Activated naive CD4-positive, alpha-beta T cell treated with anti-CD3 and anti-CD28 coated beads, Interleukin-2, amount 50 U/mL, for 24 hours (primary cell): ENCODE data around the gene EXOC4.
"Not testable (repeated sequence)": the region's sequence is repeated elsewhere in the genome, so short reads cannot be mapped to it uniquely, and the experiment has no call there.

Experiments used
- H3K27ac Mint-ChIP-seq: one replicate; pipeline ENCODE4 v1.8.0; 2021; ENCODE audit warnings: mild to moderate bottlenecking, mixed read lengths
- H3K27me3 Mint-ChIP-seq: one replicate; pipeline ENCODE4 v1.8.0; 2021; ENCODE audit warnings: mixed read lengths
- H3K36me3 Mint-ChIP-seq: one replicate; pipeline ENCODE4 v1.8.0; 2021; ENCODE audit warnings: mixed read lengths
- H3K4me1 Mint-ChIP-seq: one replicate; pipeline ENCODE4 v1.8.0; 2021; ENCODE audit warnings: mixed read lengths
- H3K4me3 Mint-ChIP-seq: one replicate; pipeline ENCODE4 v1.8.0; 2021; ENCODE audit warnings: mild to moderate bottlenecking, mixed read lengths
- H3K9me3 Mint-ChIP-seq: one replicate; pipeline ENCODE4 v1.8.0; 2021; ENCODE audit warnings: mixed read lengths

EXOC4 gene

DNA sequence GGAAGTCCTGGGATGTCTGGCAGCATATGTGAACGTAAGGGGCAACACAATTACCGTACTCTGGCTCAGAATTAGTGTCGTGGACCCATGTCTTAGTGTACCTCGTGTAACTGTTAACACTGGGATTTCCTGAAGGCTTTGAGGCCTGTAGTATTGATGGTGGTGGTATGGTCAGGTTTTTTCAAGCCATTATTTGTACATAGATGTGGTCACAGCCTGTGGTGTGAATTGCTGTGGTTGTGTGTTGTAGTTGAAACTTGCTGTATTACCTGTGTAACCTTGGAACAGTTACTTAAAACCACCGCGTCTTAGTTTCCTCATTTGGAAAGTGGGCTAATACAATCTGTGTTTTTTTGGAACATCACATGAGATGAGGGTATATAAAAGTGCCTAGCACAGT, 5.3 kb downstream of the EXOC4 start:
- Mint-ChIP-seq H3K4me1 (peaks cover 70% of the 10 kb centered on the region), H3K27ac (no peak overlapping the region), H3K9me3 (no peaks in the 10 kb centered on the region), H3K27me3 (no peaks in the 10 kb centered on the region), H3K36me3 (peaks cover 5% of the 10 kb centered on the region), H3K4me3 (no peak overlapping the region)

DNA sequence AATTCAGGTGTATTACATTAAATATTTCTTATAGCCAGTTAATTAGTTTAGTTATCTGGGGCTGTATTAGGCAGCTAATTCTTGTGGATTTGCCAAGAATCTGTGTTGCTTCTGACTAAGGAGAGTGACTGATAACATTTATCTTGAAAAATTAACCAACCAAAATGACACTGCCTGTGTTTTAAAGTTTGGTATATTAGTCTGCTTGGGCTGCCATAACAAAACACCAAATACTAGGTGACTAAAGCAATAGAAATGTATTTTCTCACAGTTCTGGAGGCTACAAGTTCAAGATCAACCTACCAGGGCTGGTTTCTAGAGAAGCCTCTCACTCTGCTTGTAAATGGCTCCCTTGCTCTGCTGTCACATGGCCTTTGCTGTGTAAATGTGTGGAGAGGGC, 12.9 kb downstream of the EXOC4 start:
- no peaks in the 10 kb centered on the region for H3K27me3 Mint-ChIP-seq
- no peak overlapping the region for H3K4me3 Mint-ChIP-seq
- H3K36me3 Mint-ChIP-seq, result peaks cover 22% of the 10 kb centered on the region
- H3K27ac Mint-ChIP-seq, result no peak overlapping the region
- no peaks in the 10 kb centered on the region for H3K9me3 Mint-ChIP-seq
- H3K4me1 Mint-ChIP-seq, result peaks cover 56% of the 10 kb centered on the region

- Mint-ChIP-seq H3K9me3 (no peaks in the 10 kb centered on the region), H3K27ac (no peak overlapping the region), H3K4me1 (peaks cover 36% of the 10 kb centered on the region), H3K36me3 (peaks cover 20% of the 10 kb centered on the region), H3K4me3 (peak overlapping the region; percentile 51), H3K27me3 (no peaks in the 10 kb centered on the region)
These were observed 15.5 kb downstream of the EXOC4 start for GRCh38 chr7:133268355-133268754.

GRCh38 chr7:133272336-133272735, 19.5 kb downstream of the EXOC4 start:
- H3K9me3 Mint-ChIP-seq, result no peaks in the 10 kb centered on the region
- peaks cover 19% of the 10 kb centered on the region for H3K4me1 Mint-ChIP-seq
- H3K27ac Mint-ChIP-seq, result no peak overlapping the region
- H3K4me3 Mint-ChIP-seq, result no peak overlapping the region
- H3K27me3 Mint-ChIP-seq, result no peaks in the 10 kb centered on the region
- H3K36me3 Mint-ChIP-seq, result peaks cover 31% of the 10 kb centered on the region

GRCh38 chr7:133273227-133273626, 20.3 kb downstream of the EXOC4 start:
- Mint-ChIP-seq H3K9me3 (no peaks in the 10 kb centered on the region), H3K36me3 (peaks cover 34% of the 10 kb centered on the region), H3K4me1 (peaks cover 11% of the 10 kb centered on the region), H3K27ac (no peak overlapping the region), H3K4me3 (no peak overlapping the region), H3K27me3 (no peaks in the 10 kb centered on the region)

- H3K4me1 Mint-ChIP-seq, result peaks cover under 1% of the 10 kb centered on the region
- peaks cover 39% of the 10 kb centered on the region for H3K36me3 Mint-ChIP-seq
- no peak overlapping the region for H3K4me3 Mint-ChIP-seq
- no peak overlapping the region for H3K27ac Mint-ChIP-seq
- H3K9me3 Mint-ChIP-seq, result no peaks in the 10 kb centered on the region
- no peaks in the 10 kb centered on the region for H3K27me3 Mint-ChIP-seq
These were observed 21.4 kb downstream of the EXOC4 start for GRCh38 chr7:133274265-133274664.

DNA sequence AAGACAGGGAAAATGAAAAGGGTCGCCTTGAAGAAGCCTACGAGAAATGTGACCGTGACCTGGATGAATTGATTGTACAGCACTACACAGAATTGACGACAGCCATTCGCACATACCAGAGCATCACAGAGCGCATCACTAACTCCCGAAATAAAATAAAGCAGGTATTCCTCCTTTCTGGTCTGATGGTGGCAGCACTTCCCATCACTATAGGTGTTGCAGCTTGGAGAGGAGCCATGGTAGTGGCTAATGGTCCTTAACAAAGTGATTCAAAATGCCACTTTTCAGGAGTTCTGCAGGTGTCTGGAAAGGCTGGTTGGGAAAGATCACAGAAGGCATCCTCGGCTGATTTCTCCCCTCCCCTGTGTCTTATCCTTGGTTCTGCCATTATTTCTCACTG, 22.1 kb downstream of the EXOC4 start:
- Mint-ChIP-seq H3K36me3 (peaks cover 43% of the 10 kb centered on the region), H3K27me3 (no peaks in the 10 kb centered on the region), H3K9me3 (no peaks in the 10 kb centered on the region), H3K4me1 (no peaks in the 10 kb centered on the region), H3K27ac (no peak overlapping the region), H3K4me3 (no peak overlapping the region)

- Mint-ChIP-seq H3K36me3 (peaks cover 39% of the 10 kb centered on the region), H3K4me1 (no peaks in the 10 kb centered on the region), H3K27me3 (no peaks in the 10 kb centered on the region), H3K9me3 (no peaks in the 10 kb centered on the region), H3K4me3 (no peak overlapping the region), H3K27ac (no peak overlapping the region)
These were observed 22.7 kb downstream of the EXOC4 start for GRCh38 chr7:133275446-133276095.

- H3K27ac Mint-ChIP-seq, H3K9me3 Mint-ChIP-seq, H3K4me1 Mint-ChIP-seq, H3K4me3 Mint-ChIP-seq, H3K27me3 Mint-ChIP-seq: not testable (repeated sequence)
- H3K36me3 Mint-ChIP-seq, result peaks cover 50% of the 10 kb centered on the region
These were observed 26.1 kb downstream of the EXOC4 start for GRCh38 chr7:133278975-133279374.

DNA sequence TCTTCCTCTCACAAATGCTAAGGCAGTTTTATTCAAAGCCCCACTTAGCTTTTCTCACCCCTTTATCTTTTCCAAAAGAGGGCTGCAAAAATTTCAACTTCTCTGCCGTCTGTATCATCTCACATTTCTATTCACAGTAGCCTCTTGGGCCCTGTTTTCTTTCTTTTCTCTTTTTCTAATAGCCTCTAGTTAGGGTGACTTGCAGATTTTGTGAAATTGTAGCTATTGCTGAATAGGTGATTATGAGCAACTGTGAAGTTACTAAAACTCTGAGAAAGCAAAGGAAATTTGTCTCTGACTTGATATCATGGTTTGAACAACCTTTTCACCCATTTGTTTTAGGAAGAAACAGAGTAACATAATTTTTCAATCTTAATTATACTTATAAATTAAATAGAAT, 29.2 kb downstream of the EXOC4 start:
- H3K4me3 Mint-ChIP-seq, result no peak overlapping the region
- peaks cover 48% of the 10 kb centered on the region for H3K36me3 Mint-ChIP-seq
- H3K27ac Mint-ChIP-seq, result peak overlapping the region; percentile 53
- H3K27me3 Mint-ChIP-seq, result no peaks in the 10 kb centered on the region
- H3K9me3 Mint-ChIP-seq, result no peaks in the 10 kb centered on the region
- peaks cover 14% of the 10 kb centered on the region for H3K4me1 Mint-ChIP-seq

DNA sequence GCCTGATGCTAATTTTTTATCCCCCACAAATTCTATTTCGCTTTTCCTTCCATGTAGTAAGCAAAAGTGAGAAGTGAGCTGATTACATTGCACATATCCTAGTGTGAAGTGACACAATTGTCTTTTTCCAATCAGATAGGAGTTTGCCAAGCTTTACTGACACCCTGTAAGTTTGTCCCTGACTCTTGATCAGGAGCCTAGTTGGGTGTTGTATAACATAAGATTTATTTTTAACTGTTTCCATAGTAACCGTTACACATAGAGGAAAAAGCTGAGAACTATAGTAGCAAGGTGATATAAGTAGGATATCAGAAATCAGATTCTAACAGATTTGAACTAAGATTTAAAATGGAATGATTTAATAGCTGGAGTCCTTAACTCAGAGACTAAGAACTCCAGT, 31.2 kb downstream of the EXOC4 start:
- Mint-ChIP-seq H3K27ac (no peak overlapping the region), H3K27me3 (no peaks in the 10 kb centered on the region), H3K4me1 (peaks cover 14% of the 10 kb centered on the region), H3K4me3 (no peak overlapping the region), H3K36me3 (peaks cover 43% of the 10 kb centered on the region), H3K9me3 (no peaks in the 10 kb centered on the region)

GRCh38 chr7:133288970-133289369, 36.1 kb downstream of the EXOC4 start:
- peaks cover 12% of the 10 kb centered on the region for H3K4me1 Mint-ChIP-seq
- H3K36me3 Mint-ChIP-seq, result peaks cover 49% of the 10 kb centered on the region
- H3K27me3 Mint-ChIP-seq, result no peaks in the 10 kb centered on the region

DNA sequence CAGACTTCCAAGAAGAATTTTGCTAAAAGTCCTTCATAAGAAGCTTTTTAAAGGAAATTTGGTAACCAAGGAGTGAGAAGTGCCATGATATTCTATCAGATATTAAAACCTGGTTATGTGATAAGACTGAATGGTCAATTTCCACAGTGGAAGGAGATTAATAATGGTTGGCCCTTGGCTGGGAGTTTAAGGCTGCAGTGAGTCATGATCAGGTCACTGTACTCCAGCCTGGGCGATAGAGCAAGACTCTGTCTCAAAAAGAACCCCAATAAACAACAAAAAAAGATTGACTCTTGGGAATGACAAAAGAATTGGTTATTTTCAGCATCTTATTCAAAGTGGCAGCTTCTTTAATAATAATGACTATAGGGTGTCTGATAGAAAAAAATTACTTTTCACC, 37.2 kb downstream of the EXOC4 start:
- peaks cover 9% of the 10 kb centered on the region for H3K4me1 Mint-ChIP-seq
- H3K36me3 Mint-ChIP-seq, result peaks cover 45% of the 10 kb centered on the region
- no peaks in the 10 kb centered on the region for H3K9me3 Mint-ChIP-seq
- no peak overlapping the region for H3K4me3 Mint-ChIP-seq
- H3K27me3 Mint-ChIP-seq, result no peaks in the 10 kb centered on the region
- H3K27ac Mint-ChIP-seq, result no peak overlapping the region

More at GRCh38 chr7:133288970-133289369, 36.1 kb downstream of the EXOC4 start:
- no peak overlapping the region for H3K4me3 Mint-ChIP-seq
- H3K9me3 Mint-ChIP-seq, result no peaks in the 10 kb centered on the region
- H3K27ac Mint-ChIP-seq, result no peak overlapping the region

- Mint-ChIP-seq H3K9me3 (no peaks in the 10 kb centered on the region), H3K36me3 (peaks cover 44% of the 10 kb centered on the region), H3K27me3 (no peaks in the 10 kb centered on the region), H3K4me3 (no peak overlapping the region), H3K4me1 (peaks cover 4% of the 10 kb centered on the region), H3K27ac (no peak overlapping the region)
These were observed 37.9 kb downstream of the EXOC4 start for GRCh38 chr7:133290676-133291333.

- Mint-ChIP-seq H3K36me3 (peaks cover 38% of the 10 kb centered on the region), H3K4me3 (no peak overlapping the region), H3K4me1 (peaks cover 8% of the 10 kb centered on the region), H3K27me3 (no peaks in the 10 kb centered on the region), H3K9me3 (no peaks in the 10 kb centered on the region), H3K27ac (no peak overlapping the region)
These were observed 39.8 kb downstream of the EXOC4 start for GRCh38 chr7:133292631-133293030.

GRCh38 chr7:133293384-133294160, 40.7 kb downstream of the EXOC4 start:
- Mint-ChIP-seq H3K9me3 (no peaks in the 10 kb centered on the region), H3K27ac (no peak overlapping the region), H3K4me3 (no peak overlapping the region), H3K27me3 (no peaks in the 10 kb centered on the region), H3K4me1 (peaks cover 8% of the 10 kb centered on the region), H3K36me3 (peaks cover 32% of the 10 kb centered on the region)
